Right atrium auricular region (tissue), 2 donors: ENCODE results near the gene TUBGCP6. TPM values are rescaled to one million over a fixed set of nuclear protein-coding genes. Genes with fewer than 3 reads are reported as not detected.

Experiments
- DNase-seq: peaks from one replicate; pipeline ENCODE4 v3.0.0-alpha.2; 2019; ENCODE audit warnings: low spot score
- H3K27ac ChIP-seq, 2 donors: fragments of 200-600 bp; sonication (generic); 1 replicate in 1 of 2; 2 replicates in 1 of 2; pipeline ENCODE4 v1.5.1; 2016 to 2019
- H3K27me3 ChIP-seq, 2 donors: fragments of 200-600 bp; sonication (generic); one replicate each; pipeline versions ENCODE4 v1.5.1 to v1.6.0; 2017 to 2019
- H3K36me3 ChIP-seq: fragments of 200-600 bp; sonication (generic); one replicate; pipeline ENCODE4 v1.5.1; 2016
- H3K4me1 ChIP-seq, 2 donors: fragments of 200-600 bp; sonication (generic); one replicate each; pipeline versions ENCODE4 v1.5.1 to v1.6.0; 2017 to 2019
- H3K4me3 ChIP-seq, 2 donors: fragments of 200-600 bp; sonication (generic); 1 replicate in 1 of 2; 2 replicates in 1 of 2; pipeline ENCODE4 v1.5.1; 2017 to 2019; ENCODE audit warnings: mild to moderate bottlenecking in 1 of 2, moderate library complexity in 1 of 2
- H3K9me3 ChIP-seq, 2 donors: fragments of 200-600 bp; sonication (generic); one replicate each; pipeline ENCODE4 v1.5.1; 2019
- total RNA-seq, 2 donors: library from RNA; depleted of rRNA; stranded (reverse); fragments of >200 nt; gene quantifications; one replicate each; pipeline ENCODE4 v1.1.0, GENCODE V29; 2016
- TF ChIP-seq, protein P1 (sequence below), 2 donors: fragments of 200-600 bp; sonication (generic); IDR thresholded peaks; one replicate each; pipeline ENCODE4 v1.5.1; 2019; ENCODE audit warnings: antibody characterized with exemption in 2 of 2

The TUBGCP6 gene
- total RNA-seq, 2 donors from 2014 or later = 19.5 to 22.1 TPM

GRCh38 chr22:50178471-50178864, 66.4 kb downstream of the TUBGCP6 start:
- DNase-seq = no peak
- H3K4me3 ChIP-seq = no peak overlapping the region
- TF ChIP-seq, protein P1, sequence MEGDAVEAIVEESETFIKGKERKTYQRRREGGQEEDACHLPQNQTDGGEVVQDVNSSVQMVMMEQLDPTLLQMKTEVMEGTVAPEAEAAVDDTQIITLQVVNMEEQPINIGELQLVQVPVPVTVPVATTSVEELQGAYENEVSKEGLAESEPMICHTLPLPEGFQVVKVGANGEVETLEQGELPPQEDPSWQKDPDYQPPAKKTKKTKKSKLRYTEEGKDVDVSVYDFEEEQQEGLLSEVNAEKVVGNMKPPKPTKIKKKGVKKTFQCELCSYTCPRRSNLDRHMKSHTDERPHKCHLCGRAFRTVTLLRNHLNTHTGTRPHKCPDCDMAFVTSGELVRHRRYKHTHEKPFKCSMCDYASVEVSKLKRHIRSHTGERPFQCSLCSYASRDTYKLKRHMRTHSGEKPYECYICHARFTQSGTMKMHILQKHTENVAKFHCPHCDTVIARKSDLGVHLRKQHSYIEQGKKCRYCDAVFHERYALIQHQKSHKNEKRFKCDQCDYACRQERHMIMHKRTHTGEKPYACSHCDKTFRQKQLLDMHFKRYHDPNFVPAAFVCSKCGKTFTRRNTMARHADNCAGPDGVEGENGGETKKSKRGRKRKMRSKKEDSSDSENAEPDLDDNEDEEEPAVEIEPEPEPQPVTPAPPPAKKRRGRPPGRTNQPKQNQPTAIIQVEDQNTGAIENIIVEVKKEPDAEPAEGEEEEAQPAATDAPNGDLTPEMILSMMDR (IDR thresholded peaks at IDR 0.05) = no peak
- H3K4me1 ChIP-seq = peaks cover 0 to 16% of the 10 kb centered on the region in 2 donors
- no peak overlapping the region for H3K27ac ChIP-seq
- H3K27me3 ChIP-seq = no peaks in the 10 kb centered on the region
- H3K36me3 ChIP-seq = no peaks in the 10 kb centered on the region
- no peaks in the 10 kb centered on the region for H3K9me3 ChIP-seq

- no peak for DNase-seq
- Histone ChIP-seq H3K27me3 (no peaks in the 10 kb centered on the region), H3K27ac (no peak overlapping the region), H3K36me3 (no peaks in the 10 kb centered on the region), H3K4me3 (no peak overlapping the region), H3K4me1 (peaks cover 0 to 9% of the 10 kb centered on the region in 2 donors), H3K9me3 (no peaks in the 10 kb centered on the region)
- TF ChIP-seq, protein P1 (IDR thresholded peaks at IDR 0.05) = no peak
These were observed 67.0 kb downstream of the TUBGCP6 start for GRCh38 chr22:50177537-50178470.

GRCh38 chr22:50176850-50177536, 67.8 kb downstream of the TUBGCP6 start:
- no peak for DNase-seq
- Histone ChIP-seq H3K27ac (no peak overlapping the region), H3K27me3 (no peaks in the 10 kb centered on the region), H3K4me1 (peaks cover 0 to 7% of the 10 kb centered on the region in 2 donors), H3K9me3 (no peaks in the 10 kb centered on the region), H3K36me3 (no peaks in the 10 kb centered on the region), H3K4me3 (no peak overlapping the region)
- TF ChIP-seq, protein P1 (IDR thresholded peaks at IDR 0.05) = no peak

GRCh38 chr22:50175921-50176849, 68.6 kb downstream of the TUBGCP6 start:
- Histone ChIP-seq H3K4me1 (peaks cover 0 to 14% of the 10 kb centered on the region in 2 donors), H3K27ac (no peak overlapping the region), H3K27me3 (no peaks in the 10 kb centered on the region), H3K4me3 (no peak overlapping the region), H3K36me3 (no peaks in the 10 kb centered on the region), H3K9me3 (no peaks in the 10 kb centered on the region)
- DNase-seq = no peak
- TF ChIP-seq, protein P1 (IDR thresholded peaks at IDR 0.05) = no peak

DNA sequence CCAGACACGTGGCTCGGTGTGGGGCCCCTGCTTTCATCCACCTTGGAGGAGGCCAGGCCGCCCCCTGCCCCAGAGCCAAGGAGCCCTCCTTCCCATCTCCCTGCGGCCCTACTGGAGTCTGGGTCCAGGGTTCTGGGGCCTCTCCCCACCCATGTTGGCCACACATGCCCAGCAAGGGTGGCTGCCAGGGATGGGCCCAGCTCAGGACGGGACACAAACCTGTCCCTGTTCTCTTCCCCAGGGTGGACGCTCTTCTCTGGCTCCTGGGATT, 69.7 kb downstream of the TUBGCP6 start:
- Histone ChIP-seq H3K4me3 (no peak overlapping the region), H3K27me3 (no peaks in the 10 kb centered on the region), H3K27ac (no peak overlapping the region), H3K4me1 (peaks cover 0 to 19% of the 10 kb centered on the region in 2 donors), H3K9me3 (no peaks in the 10 kb centered on the region), H3K36me3 (no peaks in the 10 kb centered on the region)
- DNase-seq = no peak
- TF ChIP-seq, protein P1 (IDR thresholded peaks at IDR 0.05) = no peak
